Panc1 (cell line): ENCODE results near the gene ACD. TPM values are rescaled to one million over a fixed set of nuclear protein-coding genes. Genes with fewer than 3 reads are reported as not detected.

Experiments used
- ATAC-seq: fragments of 200-7000 bp; cut with Tn5 transposase; 2 replicates; pipeline ENCODE4 v1.9.1; 2020; ENCODE audit warnings: mild to moderate bottlenecking, moderate library complexity
- BruUV-seq: library from RNA; stranded (reverse); fragments of 400-500 nt; replicated peaks from 2 replicates; lab custom pipeline; 2021; lab: Mats Ljungman, UMichigan
- CTCF ChIA-PET: fragments of 300-600 bp; sonication (Branson Sonifier 250); formaldehyde crosslinking; loops from one replicate; lab custom pipeline; 2022; ENCODE audit warnings: antibody characterized with exemption; lab: Charles Lee
- POLR2A ChIA-PET: fragments of 300-600 bp; sonication (Branson Sonifier 250); formaldehyde crosslinking; loops from one replicate; lab custom pipeline; 2022; ENCODE audit warnings: antibody characterized with exemption; lab: Charles Lee
- DNase-seq: peaks from one replicate; pipeline ENCODE4 v3.0.0-alpha.2; 2010; ENCODE audit warnings: low read depth, low spot score
- H3K27ac ChIP-seq: 2 replicates; pipeline ENCODE4 v1.5.1; 2011; ENCODE audit warnings: mild to moderate bottlenecking, low read length, inconsistent platforms
- H3K27me3 ChIP-seq: fragments of 200-500 bp; sonication (Bioruptor generic); 2 replicates; pipeline ENCODE4 v1.6.0; 2014; ENCODE audit warnings: low read length, inconsistent platforms; ENCODE audit not compliant: control insufficient read depth, insufficient read depth
- H3K36me3 ChIP-seq: fragments of 200-500 bp; sonication (Bioruptor generic); 2 replicates; pipeline ENCODE4 v1.5.1; 2014; ENCODE audit warnings: inconsistent platforms, mild to moderate bottlenecking, low read length, moderate library complexity; ENCODE audit not compliant: control insufficient read depth, insufficient read depth
- H3K4me1 ChIP-seq: 2 replicates; pipeline ENCODE4 v1.5.1; 2011; ENCODE audit warnings: inconsistent platforms, mild to moderate bottlenecking, low read length, moderate library complexity; ENCODE audit not compliant: control insufficient read depth, insufficient read depth
- H3K4me3 ChIP-seq, 2 experiments: 2 replicates each; pipeline ENCODE4 v1.5.1; 2011 to 2012; ENCODE audit warnings: low read depth in 2 of 2, low read length in 2 of 2, mild to moderate bottlenecking in 2 of 2, inconsistent platforms in 1 of 2, moderate library complexity in 1 of 2
- H3K9me3 ChIP-seq: fragments of 200-500 bp; sonication (Bioruptor generic); 2 replicates; pipeline ENCODE4 v1.5.1; 2014; ENCODE audit warnings: low read depth, mild to moderate bottlenecking, inconsistent platforms, low read length, moderate library complexity; ENCODE audit not compliant: control insufficient read depth, insufficient read depth
- CTCF ChIP-seq: fragments of 450-650 bp; IDR thresholded peaks from 2 replicates; pipeline ENCODE4 v1.5.1; 2017; ENCODE audit warnings: mild to moderate bottlenecking
- POLR2AphosphoS5 ChIP-seq: IDR thresholded peaks from 2 replicates; pipeline ENCODE4 v1.6.1; 2012; ENCODE audit warnings: mild to moderate bottlenecking, low read depth, low read length, moderate library complexity
- REST ChIP-seq, 2 experiments: IDR thresholded peaks; 2 replicates each; pipeline ENCODE4 v1.6.1; 2011 to 2012; ENCODE audit warnings: low read depth in 2 of 2, control low read depth in 1 of 2, low read length in 1 of 2, mild to moderate bottlenecking in 1 of 2, moderate library complexity in 1 of 2; ENCODE audit not compliant: insufficient read depth in 1 of 2
- SIN3A ChIP-seq: IDR thresholded peaks from 2 replicates; pipeline ENCODE4 v1.6.1; 2012; ENCODE audit warnings: low read depth, mild to moderate bottlenecking, low read length, moderate library complexity, borderline replicate concordance; ENCODE audit not compliant: insufficient read depth
- TCF7L2 ChIP-seq: IDR thresholded peaks from 2 replicates; pipeline ENCODE4 v1.6.1; 2011; ENCODE audit warnings: mild to moderate bottlenecking, low read depth, low read length, inconsistent platforms
- in situ Hi-C: cut with HindIII; loops from 2 replicates; pipeline ENCODE4 v1.10.0; 2016; ENCODE audit warnings: low sequenced_read_pairs, low pct_unique_long_range_greater_than_20kb
- intact Hi-C: fragments of 100-400 bp; cut with micrococcal nuclease; formaldehyde crosslinking; loops from one replicate; pipeline ENCODE4 v1.10.0; 2022; ENCODE audit not compliant: unreplicated experiment
- total RNA-seq: library from RNA; stranded (reverse); gene quantifications from one replicate; pipeline ENCODE4 v1.2.1, GENCODE V29; 2021; ENCODE audit not compliant: unreplicated experiment

Gene ACD
- total RNA-seq, 1 experiment from 2014 or later: 34.9 TPM

GRCh38 chr16:67657751-67658518 is 2.1 kb downstream of the ACD start:
- TF ChIP-seq POLR2AphosphoS5: no peak
- TF ChIP-seq TCF7L2: no peak
- TF ChIP-seq CTCF: no peak
- TF ChIP-seq REST (IDR thresholded peaks at IDR 0.05; ENCODE audit: insufficient read depth in 1 of 2, low read depth in 2 of 2, low read length in 1 of 2): no peak
- TF ChIP-seq SIN3A: no peak

GRCh38 chr16:67657017-67657608 is 2.9 kb downstream of the ACD start:
- CTCF ChIA-PET: no interaction called here
- TF ChIP-seq SIN3A (no peak), TCF7L2 (no peak), POLR2AphosphoS5 (no peak), REST (IDR thresholded peaks at IDR 0.05; ENCODE audit: insufficient read depth in 1 of 2, low read depth in 2 of 2, low read length in 1 of 2) (no peak), CTCF (no peak)
- ATAC-seq (no peak), DNase-seq (no peak)
- Histone ChIP-seq H3K27me3 (no peaks in the 10 kb centered on the region), H3K27ac (no peak overlapping the region), H3K9me3 (no peaks in the 10 kb centered on the region), H3K4me3 (no peak overlapping the region), H3K4me1 (peaks cover 3% of the 10 kb centered on the region; the same call in 1 of the 2 replicates), H3K36me3 (peaks cover 2% of the 10 kb centered on the region; the same call in 1 of the 2 replicates)
- POLR2A ChIA-PET: no interaction called here
- in situ Hi-C loops: no loop called here
- no TSS peak for BruUV-seq
- intact Hi-C loops: no loop called here

More at GRCh38 chr16:67657751-67658518, 2.1 kb downstream of the ACD start:
- Histone ChIP-seq H3K4me1 (peaks cover 3% of the 10 kb centered on the region; the same call in 1 of the 2 replicates), H3K9me3 (no peaks in the 10 kb centered on the region), H3K27me3 (no peaks in the 10 kb centered on the region), H3K36me3 (peaks cover 2% of the 10 kb centered on the region; the same call in 1 of the 2 replicates), H3K27ac (no peak overlapping the region), H3K4me3 (no peak overlapping the region)
- ChIA-PET CTCF (no interaction called here), POLR2A (interaction anchor here (0.5 kb wide), 1 partner anchor 56 kb away, joined by 6 read pairs; no protein-coding TSS in a partner anchor)
- intact Hi-C loops: no loop called here
- DNase-seq (no peak), ATAC-seq (no peak)
- BruUV-seq: no TSS peak
- in situ Hi-C loops: no loop called here
